GM19023 (cell line): ENCODE data around the gene SPEN.
"Not testable (repeated sequence)": the region's sequence is repeated elsewhere in the genome, so short reads cannot be mapped to it uniquely, and the experiment has no call there.

ENCODE experiments used
- ATAC-seq: cut with Tn5 transposase; IDR thresholded peaks from one replicate; pipeline ENCODE4 v1.9.1; 2021; ENCODE audit warnings: mild to moderate bottlenecking, moderate library complexity; ENCODE audit not compliant: unreplicated experiment

The SPEN gene

GRCh38 chr1:15847100-15847892 lies at the start of gene SPEN:
TSS of gene SPEN (plus strand) at chr1:15847707. CDS start at chr1:15848068, 361 bp downstream.
- peak; percentile 58 for ATAC-seq

DNA sequence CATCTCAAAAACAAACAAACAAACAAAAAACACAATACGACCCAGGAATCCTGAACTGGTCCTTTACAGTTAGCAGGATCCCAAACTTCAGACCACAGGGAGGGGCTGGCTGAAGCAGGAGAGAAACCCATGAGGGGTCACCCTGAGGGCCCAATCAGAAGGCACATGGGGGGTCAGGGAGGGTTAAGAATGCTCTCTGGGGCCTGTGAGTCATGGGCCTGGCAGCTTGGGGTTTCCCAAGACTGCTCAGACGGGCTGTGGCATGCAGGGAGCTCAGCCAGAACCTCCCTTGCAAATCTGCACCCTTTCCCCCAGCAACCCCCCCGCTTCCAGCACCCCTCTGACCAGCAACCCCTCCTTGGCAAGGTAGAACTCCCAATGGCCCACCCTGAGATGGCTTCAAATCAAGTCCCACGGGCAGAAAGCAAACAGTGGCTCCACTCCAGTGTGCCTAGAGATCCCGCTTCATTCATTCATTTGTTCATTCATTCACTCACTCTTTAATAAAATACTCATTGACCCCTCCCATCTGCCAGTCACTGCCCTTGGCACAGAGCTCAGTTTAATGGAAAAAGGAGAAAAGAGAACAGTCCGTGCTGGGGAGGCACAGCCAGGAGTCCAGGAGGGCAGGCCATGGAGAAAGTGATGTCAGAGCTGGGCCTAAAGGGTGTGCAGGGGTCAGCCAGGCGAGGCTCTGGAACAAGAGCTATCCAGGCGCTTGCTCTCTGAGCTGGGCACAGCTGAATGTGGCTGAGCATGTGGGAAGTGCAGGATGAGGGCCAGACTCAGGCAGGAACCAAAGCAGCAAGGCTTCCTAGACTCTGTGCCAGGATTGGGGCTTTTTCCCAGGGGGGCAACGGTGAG lies 48.3 kb upstream of the SPEN start:
- no peak for ATAC-seq

- no peak for ATAC-seq
Observed at GRCh38 chr1:15799928-15800835, 47.3 kb upstream of the SPEN start.

- ATAC-seq = no peak
Observed at GRCh38 chr1:15802234-15802965, 45.1 kb upstream of the SPEN start.

- ATAC-seq = no peak
Observed at GRCh38 chr1:15803380-15803779, 44.1 kb upstream of the SPEN start.

GRCh38 chr1:15804060-15804459 lies 43.4 kb upstream of the SPEN start:
- ATAC-seq = no peak

GRCh38 chr1:15807121-15807520 lies 40.4 kb upstream of the SPEN start:
- no peak for ATAC-seq

- ATAC-seq = not testable (repeated sequence)
Observed at GRCh38 chr1:15807549-15807948, 40.0 kb upstream of the SPEN start, which contains the start of gene UQCRHL. TSS of gene UQCRHL (minus strand) at chr1:15807649. CDS start at chr1:15807649, 0 bp downstream.

DNA sequence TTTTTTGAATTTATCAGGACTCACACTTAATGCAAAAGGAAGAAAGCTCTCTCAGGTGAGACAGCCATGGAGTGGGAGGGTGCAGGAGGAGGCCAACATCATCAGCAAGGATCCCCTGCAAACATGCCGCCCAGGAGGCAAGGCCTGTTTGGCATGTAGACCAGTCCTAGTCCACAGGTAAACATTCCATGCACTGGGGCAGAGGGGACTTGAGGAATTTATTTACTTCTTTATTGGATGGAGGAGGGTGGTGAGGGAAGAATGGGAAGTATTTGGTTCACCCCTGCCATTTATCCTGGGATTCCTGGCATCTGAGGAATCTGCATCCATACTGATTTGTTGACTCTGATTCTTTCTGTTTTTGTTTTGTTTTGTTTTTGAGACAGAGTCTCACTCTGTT lies 38.6 kb upstream of the SPEN start:
- no peak for ATAC-seq

- ATAC-seq = no peak
Observed at GRCh38 chr1:15810073-15810472, 37.4 kb upstream of the SPEN start.

GRCh38 chr1:15816674-15817073 lies 30.8 kb upstream of the SPEN start:
- ATAC-seq = no peak

DNA sequence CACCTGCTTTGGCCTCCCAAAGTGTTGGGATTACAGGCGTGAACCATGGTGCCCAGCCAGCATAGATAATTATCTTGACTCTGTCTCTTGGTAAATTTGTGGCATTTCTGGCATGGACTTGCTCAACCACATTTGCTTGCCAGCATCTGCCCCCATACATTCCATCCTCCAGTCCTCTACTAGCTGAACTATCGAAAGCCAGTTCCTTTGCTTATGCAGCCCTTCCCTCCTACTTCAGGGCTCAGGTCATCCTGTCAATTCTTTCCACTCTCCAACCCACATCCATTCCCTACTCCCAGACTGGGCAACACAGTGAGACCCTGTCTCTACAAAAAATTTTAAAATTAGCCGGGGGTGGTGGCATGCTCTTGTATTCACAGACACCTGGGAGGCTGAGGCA lies 27.0 kb upstream of the SPEN start:
- no peak for ATAC-seq

- no peak for ATAC-seq
Observed at GRCh38 chr1:15825800-15826199, 21.7 kb upstream of the SPEN start.

GRCh38 chr1:15826810-15827507 lies 20.5 kb upstream of the SPEN start:
- no peak for ATAC-seq

DNA sequence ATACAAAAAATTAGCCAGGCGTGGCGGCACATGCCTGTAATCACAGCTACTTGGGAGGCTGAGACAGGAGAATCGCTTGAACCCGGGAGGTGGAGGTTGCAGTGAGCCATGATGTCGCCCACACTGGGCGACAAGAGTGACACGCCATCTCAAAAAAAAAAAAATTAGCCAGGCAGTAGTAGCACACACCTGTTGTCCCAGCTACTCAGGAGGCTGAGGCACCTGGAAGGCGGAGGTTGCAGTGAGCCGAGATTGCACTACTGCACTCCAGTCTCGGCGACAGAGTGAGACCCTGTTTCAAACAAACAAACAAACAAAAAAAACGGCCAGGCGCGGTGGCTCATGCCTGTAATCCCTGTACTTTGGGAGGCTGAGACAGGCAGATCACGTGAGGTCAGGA lies 19.9 kb upstream of the SPEN start:
- ATAC-seq = not testable (repeated sequence)

DNA sequence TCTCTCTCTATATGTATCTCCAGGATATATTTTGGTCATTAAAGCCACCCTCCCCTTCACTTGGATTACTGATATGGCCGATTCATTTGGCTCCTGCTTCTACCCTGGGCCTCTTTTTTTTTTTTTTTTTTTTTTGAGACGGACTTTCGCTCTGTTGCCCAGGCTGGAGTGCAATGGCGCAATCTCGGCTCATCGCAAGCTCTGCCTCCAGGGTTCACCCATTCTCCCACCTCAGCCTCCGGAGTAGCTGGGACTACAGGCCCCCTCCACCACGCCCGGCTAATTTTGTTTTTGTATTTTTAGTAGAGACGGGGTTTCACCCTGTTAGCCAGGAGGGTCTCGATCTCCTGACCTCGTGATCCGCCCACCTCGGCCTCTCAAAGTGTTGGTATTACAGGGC lies 18.6 kb upstream of the SPEN start:
- not testable (repeated sequence) for ATAC-seq

DNA sequence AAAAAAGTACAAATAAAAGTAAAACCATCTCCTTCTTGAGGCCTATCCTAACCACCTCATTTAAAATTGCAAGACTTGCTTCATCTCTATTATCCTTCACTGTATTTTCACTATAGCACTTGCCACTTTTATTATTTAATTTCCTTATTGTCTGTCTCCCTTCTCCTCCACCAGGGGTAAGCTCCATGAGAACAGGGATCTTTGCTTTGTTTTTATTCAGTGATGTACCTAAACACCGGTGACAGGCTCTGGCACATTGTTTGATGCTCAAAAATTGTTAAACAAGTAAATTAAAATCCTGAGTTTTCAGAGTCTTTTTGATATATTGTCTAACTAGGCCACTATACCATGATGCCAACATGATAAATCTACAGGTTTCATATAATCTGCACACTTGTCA lies 17.2 kb upstream of the SPEN start:
- no peak for ATAC-seq

- ATAC-seq = no peak
Observed at GRCh38 chr1:15833069-15833679, 14.3 kb upstream of the SPEN start.

DNA sequence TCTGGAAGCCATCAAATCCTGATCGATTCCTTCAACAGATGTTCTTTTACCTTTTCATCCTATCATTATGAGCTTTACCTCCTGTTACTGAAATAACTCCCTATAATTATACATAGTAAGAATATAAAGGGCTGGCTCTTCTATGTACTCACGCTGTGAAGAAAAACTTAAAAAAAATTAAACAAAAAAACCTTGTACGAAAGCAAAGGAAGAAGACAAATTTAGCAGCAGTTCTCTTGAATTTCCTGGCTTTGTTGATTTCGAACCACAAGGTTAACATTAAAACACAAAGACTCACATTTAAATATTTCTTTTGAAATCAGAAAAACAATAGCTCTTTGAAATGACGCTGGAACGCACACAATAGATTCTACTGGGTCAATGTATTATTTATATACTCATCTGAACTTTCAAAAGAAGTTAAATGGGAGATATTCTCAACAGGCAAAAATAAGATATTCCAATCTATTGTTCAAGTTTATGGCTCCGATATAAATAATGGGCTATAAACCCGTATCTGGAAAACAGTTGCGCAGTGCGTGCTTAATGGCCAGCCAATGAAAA lies 13.6 kb upstream of the SPEN start:
- ATAC-seq = no peak
